ENCODE results near the gene METTL8.

- TF ChIP-seq MAX (IDR thresholded peaks at IDR 0.05) (no peak), SMC3 (IDR thresholded peaks at IDR 0.05; ENCODE audit: low read length) (no peak), NR1H2 (CRISPR knock-in tag; IDR thresholded peaks at IDR 0.05; ENCODE audit: borderline replicate concordance, low read depth) (no peak), POLR2A (IDR thresholded peaks at IDR 0.05; ENCODE audit: insufficient read depth in 1 of 2, low read depth in 2 of 2, low read length in 2 of 2) (no peak), MAFK (conservative IDR thresholded peaks at IDR 0.05 in 1 of 2, IDR thresholded peaks at IDR 0.05 in 1 of 2; ENCODE audit: low read length in 2 of 2) (no peak), FOXM1 (CRISPR knock-in tag; IDR thresholded peaks at IDR 0.05) (no peak), ETV5 (CRISPR knock-in tag; IDR thresholded peaks at IDR 0.05; ENCODE audit: borderline replicate concordance) (no peak), FOXA1 (IDR thresholded peaks at IDR 0.05) (no peak), FOXA1 (CRISPR knock-in tag; IDR thresholded peaks at IDR 0.05) (no peak), EZH2 (conservative IDR thresholded peaks at IDR 0.05; ENCODE audit: low read depth, low read length) (no peak), BCLAF1 (IDR thresholded peaks at IDR 0.05) (no peak), FOXJ3 (CRISPR knock-in tag; IDR thresholded peaks at IDR 0.05; ENCODE audit: borderline replicate concordance) (no peak), TARDBP (CRISPR knock-in tag; IDR thresholded peaks at IDR 0.05) (no peak)
Observed at GRCh38 chr2:171271386-171271785, 162.4 kb downstream of the METTL8 start.

All from HepG2 (cell line).